Posterior cingulate gyrus (tissue), 11 donors: ENCODE results near the gene EXOC7.
A peak's percentile ranks its signal among the peaks of the same experiment; 100 is the strongest.

Experiments used
- DNase-seq, 10 donors: peaks; one replicate each; pipeline versions ENCODE4 v3.0.0 to v3.0.0-alpha.2; 2020 to 2021; ENCODE audit warnings: mixed read lengths in 3 of 10
- intact Hi-C: fragments of 100-400 bp; cut with DNase I; formaldehyde crosslinking; loops from one replicate; pipeline ENCODE4 v1.15.1; 2023

EXOC7 gene

GRCh38 chr17:76103274-76104139 lies at the start of gene EXOC7:
TSS of gene EXOC7 (minus strand) at chr17:76103787. CDS start at chr17:76103692, 95 bp downstream.
- peak; percentile 88 to 99 (median 93) for DNase-seq
- intact Hi-C loops, result no loop called here

DNA sequence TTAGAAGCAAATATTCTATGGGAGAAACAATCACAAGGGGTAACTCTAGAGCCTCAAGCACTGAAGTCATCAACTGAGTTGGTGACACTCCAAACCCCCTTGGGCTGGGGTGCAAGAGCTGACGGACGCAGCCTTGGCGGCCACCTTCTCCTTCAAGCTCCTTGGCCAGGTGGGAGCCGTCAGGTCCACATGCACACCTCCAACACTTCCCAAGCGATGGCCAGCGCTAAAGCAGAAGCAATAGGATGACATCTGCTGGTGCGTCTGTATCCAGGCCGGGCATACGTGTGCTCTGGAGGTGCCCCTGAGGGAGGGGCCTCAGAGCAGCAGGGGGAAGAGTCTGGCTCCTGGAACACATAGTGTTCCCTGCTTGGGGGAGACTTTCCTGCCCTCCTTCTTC lies 49.6 kb upstream of the EXOC7 start:
- intact Hi-C loops, result no loop called here
- DNase-seq, result peak in 2 of 10 donors; percentile 18 to 21

DNA sequence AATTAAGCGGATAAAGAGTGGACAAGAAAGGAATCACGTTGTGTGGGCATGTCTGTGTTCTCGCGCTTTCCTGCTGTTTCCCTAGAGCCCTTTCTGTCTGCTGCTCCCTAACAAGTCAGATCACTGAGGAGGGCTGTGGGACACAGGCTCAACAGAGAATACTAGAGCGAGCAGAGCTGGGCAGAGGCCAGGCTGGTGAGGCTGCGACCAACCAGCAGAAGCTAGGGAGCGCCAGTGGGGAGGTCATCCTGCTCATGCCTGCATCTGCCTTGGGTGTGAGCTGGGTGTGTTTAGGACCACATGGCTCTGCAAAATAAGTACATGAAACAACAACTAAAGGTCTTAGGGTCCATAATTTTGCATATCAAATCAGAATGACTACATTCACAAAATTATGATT lies 49.0 kb upstream of the EXOC7 start:
- intact Hi-C loops, result no loop called here
- DNase-seq, result peak in 4 of 10 donors; percentile 33 to 87 (median 46)

GRCh38 chr17:76151896-76152454 lies 48.4 kb upstream of the EXOC7 start:
- intact Hi-C loops, result no loop called here
- peak in 1 of 10 donors; percentile 8 for DNase-seq

DNA sequence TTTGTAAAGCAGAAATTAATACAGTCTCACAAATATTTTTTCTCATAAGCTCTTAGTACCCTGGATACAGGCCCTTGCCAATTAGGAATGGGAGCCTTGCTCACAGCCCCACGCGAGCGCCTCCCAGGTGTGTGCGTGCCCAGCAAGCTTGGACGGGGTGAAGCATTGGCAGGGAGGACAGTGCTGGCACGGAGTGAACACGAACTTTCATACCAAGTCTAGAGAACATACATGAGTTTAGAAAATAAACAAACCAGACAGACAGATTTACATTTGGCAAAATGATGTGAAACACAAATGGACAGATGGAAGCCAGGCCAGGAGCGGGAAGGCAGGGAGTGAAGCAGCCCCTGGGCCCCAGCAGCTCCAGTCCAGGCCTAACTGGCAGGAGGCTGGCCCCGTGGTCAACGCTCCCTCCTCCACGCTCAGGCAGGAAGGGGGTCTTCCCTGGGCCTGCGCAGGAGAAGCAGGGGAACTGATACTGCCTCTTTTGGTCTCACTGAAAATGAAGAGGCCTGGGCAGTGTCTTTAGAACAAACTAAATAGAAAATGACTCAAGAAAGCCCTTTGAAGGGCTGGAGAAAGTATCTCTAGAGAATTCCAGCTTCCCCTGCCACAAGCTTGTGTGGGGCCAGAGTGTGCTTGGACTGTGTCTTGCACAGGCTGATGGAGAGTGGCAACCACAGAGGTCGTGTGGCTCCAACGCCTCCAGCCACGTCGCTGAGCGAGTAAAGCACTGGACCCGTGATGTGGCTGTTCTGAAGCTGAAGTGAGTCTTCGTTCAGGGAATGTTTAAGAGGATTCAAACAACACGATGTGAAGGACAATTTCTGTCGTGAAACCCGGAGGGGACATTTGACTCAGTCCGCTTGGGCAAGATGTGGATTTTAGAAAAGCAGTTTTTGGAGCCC lies 47.4 kb upstream of the EXOC7 start:
- intact Hi-C loops, result no loop called here
- DNase-seq, result peak in 1 of 10 donors; percentile 62

- peak in 1 of 10 donors; percentile 72 for DNase-seq
- intact Hi-C loops, result no loop called here
Observed at GRCh38 chr17:76149214-76149613, 45.6 kb upstream of the EXOC7 start.

GRCh38 chr17:76148015-76148326 lies 44.4 kb upstream of the EXOC7 start:
- intact Hi-C loops, result no loop called here
- DNase-seq, result no peak

GRCh38 chr17:76147211-76148014 lies 43.8 kb upstream of the EXOC7 start:
- peak in 1 of 10 donors; percentile 74 for DNase-seq
- intact Hi-C loops, result no loop called here

- DNase-seq, result peak in 1 of 10 donors; percentile 76
- intact Hi-C loops, result no loop called here
Observed at GRCh38 chr17:76146053-76146851, 42.7 kb upstream of the EXOC7 start.

- intact Hi-C loops, result no loop called here
- DNase-seq, result peak in 1 of 10 donors; percentile 80
Observed at GRCh38 chr17:76145231-76146052, 41.9 kb upstream of the EXOC7 start.

DNA sequence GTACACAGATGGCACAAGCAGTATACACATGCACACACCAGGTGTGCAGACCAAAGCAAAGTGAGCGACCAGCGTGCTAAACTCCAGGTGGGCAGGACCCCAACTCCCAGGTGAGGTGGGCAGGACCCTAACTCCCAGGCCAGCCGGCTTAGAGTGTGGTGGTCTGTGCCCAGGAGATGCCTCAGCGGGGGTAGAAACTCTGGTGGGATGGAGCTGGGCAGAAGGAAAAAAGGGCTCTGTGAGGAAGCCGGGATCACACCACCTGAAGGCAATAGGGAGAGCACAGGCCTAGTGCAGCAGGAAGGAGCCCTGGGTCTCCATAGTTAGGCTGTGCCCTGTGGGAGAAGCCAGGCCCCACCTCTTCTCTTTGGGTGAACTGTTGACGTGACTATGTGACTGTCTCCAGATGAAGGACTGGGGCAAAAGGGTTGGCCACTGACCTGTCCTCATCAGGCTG lies 39.0 kb upstream of the EXOC7 start:
- intact Hi-C loops, result no loop called here
- DNase-seq, result peak in 2 of 10 donors; percentile 63 to 75

GRCh38 chr17:76142039-76142584 lies 38.5 kb upstream of the EXOC7 start:
- peak in 2 of 10 donors; percentile 60 to 76 for DNase-seq
- intact Hi-C loops, result no loop called here

DNA sequence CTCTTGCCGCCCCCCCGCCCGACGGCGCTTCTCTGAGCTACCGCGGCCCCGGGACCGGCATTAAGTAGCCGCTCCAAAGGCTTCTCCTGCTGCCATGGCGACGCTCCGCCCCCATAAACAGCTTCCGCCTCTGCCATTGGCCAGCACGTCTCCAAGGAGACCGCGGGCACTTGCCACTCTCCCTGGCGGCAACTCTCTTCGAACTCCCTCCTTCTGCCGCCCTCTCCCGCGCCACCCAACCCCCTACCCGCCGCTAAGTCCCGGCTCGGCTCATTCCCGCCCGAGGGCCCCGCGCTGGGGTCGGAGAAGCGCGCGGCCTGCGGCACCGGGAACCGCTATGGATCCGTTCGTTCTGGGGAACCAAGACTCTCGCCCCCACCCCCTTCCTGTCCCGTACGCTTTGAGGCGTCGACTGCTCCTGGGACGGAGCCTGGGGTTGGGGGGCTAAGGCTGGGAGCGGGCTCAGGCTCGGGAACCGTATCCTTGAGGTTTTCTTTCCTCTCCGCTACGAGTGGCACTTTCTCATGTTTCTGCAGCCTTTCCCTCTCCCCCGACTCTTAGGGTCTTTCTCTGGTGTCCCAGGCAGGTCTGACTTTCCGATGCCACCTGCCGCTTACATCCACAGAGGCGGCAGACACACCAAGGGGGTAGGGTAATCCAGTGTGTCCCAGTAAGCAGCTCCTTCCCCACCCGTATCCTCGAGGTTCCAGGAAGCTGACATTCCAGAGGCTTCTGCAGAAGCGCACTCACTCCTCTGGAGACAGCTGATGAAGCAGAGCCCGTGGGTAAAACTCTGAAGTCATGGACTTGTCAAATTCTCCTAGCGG lies 37.8 kb upstream of the EXOC7 start, which contains the start of gene FOXJ1:
TSS of gene FOXJ1 (minus strand) at position 34 of the 827 bp plus-strand sequence. CDS start 850 bp downstream, outside the sequence.
- intact Hi-C loops, result no loop called here
- DNase-seq, result peak; percentile 85 to 99 (median 92)

DNA sequence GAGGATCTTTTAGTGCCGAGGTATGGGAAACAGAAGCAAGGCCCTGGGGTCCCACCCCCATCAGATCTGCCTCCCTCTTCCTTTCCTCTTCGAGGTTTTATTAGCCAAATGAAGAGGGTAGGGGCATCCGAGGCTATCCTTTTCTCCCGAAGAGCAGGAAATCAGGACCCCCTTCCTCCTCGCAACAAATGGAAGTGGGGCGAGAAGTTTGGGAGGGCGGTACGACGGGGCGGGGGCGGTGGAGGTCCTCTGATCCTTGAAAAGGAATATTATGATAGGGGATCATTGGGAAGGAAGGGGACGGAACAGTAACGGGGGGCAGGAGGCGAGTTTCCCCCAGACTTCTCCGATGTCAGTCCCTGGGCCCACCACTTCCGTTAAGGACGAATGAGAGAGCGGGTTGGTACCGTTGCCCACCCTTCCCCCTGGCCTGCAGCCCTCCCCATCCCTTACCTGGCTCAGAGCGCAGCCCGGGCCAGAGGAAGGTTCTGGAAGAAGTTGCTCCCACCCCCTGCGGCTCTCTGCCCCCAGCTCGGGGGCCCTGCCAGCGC lies 37.1 kb upstream of the EXOC7 start:
- intact Hi-C loops, result no loop called here
- DNase-seq, result no peak

GRCh38 chr17:76139801-76140660 lies 36.4 kb upstream of the EXOC7 start:
- intact Hi-C loops, result no loop called here
- peak in 2 of 10 donors; percentile 63 to 78 for DNase-seq
